Inferior parietal cortex (tissue), 1 donor: ENCODE results near the gene NUDT4.
"Not testable (repeated sequence)": the region's sequence is repeated elsewhere in the genome, so short reads cannot be mapped to it uniquely, and the experiment has no call there.

ENCODE experiments used
- DNase-seq: peaks from one replicate; pipeline ENCODE4 v3.0.0-alpha.2; 2016; ENCODE audit errors: extremely low spot score

NUDT4 gene

GRCh38 chr12:93402333-93403311 lies 24.9 kb downstream of the NUDT4 start:
- no peak for DNase-seq

GRCh38 chr12:93403988-93404803 lies 26.5 kb downstream of the NUDT4 start:
- no peak for DNase-seq

DNA sequence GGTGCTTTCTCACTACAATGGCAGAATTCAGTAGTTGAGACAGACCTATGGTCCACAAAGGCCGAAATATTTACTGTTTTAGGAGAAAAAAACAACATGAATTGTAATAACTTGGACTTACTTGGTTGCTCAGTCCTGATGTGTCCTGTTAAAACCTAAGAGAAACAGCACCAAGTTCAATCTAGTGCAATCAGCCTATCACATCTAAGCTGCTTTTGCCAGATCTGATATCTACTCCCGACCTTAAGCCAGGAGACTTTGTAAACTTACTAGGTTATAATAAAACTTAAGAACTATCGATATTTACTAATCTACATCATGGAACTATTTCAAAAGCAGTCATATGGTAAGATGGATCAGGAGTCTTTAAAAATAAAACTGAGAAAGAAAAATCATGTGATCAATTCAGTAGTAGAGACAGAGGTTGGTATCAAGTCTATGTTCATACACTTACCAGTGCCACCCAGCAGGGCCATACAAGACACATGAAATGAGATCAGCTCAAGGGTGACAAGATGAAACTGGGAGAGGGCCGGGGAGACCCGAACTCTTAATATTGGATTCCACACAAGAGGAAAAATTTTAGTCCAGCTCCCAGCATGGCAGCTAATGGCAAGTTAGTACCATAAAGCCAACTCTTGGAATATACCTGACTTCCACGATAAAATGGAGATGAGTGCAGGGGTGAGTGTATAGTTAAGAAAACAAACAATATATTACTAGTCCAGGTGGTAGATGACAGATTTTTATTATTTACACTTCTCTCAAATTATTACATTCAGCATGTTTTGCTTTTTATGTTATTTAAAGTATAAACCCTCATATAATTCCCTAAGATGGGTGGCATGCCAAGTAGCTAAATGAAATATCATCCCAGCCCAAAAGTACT lies 27.5 kb downstream of the NUDT4 start:
- DNase-seq, result no peak

DNA sequence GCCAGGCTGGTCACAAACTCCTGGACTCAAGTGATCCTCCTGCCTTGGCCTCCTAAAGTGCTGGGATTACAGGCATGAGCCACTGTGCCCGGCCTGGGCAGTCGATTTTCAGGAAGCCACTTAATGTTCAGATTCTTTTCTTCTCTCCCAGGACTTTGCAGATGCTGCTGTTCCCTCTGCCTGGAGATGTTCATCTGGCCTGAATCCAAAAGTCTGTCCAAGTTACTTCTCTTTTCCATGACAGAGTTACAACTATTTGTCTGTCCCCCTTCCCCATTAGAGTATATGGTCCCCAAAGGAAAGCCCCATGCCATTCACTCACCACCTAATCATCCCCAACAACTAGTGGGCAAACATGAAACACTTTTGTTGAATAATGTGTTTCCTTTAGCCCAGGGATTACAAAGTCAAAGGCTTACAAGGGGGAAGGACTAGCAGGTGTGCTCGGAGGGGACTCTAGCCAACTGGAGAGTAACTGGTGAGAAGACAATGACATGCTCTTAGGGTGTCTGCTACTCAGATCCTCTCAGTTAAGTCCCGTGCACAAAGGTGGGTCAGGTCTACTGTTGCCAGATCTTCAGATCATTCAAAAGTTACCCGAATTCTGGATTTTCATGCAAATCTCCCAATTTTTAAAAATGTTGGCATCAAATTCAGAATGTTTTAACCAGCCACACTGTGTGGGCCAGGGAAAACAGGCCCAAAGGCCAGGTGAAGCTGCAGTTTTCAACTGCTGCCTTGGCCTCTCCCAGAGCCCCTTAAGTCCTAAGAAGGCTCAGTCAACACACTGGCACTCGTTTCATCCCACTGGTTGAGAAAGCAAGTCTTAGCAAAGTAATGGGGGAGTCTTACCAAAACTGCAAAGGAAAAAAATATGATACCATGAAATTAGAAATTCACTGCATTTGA lies 29.6 kb downstream of the NUDT4 start:
- DNase-seq, result no peak

GRCh38 chr12:93407963-93408283 lies 30.2 kb downstream of the NUDT4 start:
- no peak for DNase-seq

- DNase-seq, result no peak
These were observed 31.1 kb downstream of the NUDT4 start for GRCh38 chr12:93408813-93409212.

DNA sequence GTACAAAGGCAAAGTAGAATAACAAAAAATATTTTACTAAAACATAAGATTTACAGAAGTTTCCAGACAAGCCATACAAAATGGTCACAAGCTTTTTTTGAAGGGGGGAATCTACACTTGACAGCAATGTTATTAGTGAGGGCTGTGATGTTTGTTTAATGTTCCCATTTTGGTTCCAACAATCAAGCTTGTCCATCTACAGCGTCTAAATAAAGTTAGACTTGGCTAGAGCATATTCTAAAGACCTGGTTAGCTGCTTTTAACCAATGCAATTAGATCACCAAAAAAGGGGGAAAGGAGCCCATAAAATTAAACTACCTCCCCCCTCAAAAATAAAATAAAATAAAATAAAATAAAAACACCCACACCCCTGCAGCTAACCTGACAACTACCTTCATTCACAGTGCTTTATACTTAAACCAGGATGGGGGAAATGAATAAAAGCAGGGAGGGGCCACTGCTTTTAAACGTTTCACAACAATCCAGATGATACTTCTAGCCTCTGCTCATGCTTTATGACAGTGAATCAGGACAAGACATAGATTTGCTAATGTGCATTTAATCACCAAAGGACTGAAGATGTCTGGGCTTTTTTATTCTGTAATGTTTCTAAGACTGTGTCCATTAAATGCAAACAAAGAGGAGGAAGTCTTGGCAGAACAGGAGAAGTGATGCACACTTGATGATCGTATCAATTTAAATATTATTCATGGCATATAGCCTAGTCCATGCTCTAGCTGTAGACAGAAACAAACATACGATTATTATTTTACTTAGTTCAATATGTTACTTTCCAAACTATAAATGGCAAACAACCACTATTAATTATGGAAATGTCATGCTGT lies 31.8 kb downstream of the NUDT4 start:
- DNase-seq, result not testable (repeated sequence)

DNA sequence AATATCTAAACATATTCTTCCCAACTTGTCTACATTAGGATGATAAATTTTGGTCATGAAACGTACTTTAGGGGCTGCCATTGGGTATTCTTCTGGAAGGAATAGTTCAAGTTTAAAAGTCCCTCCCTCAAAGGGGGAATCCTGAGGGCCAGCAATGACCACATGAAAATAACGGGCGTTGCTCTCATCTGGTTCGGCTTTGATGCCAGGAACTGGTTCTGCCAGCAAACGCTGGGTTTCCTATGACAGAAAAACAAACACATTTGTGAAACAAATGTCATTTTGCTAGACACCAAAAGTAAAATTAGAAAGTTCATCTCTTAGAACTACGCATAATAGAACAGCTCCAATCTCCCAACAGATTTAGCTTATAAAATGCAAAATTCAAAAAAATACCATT lies 33.3 kb downstream of the NUDT4 start:
- DNase-seq, result not testable (repeated sequence)

DNA sequence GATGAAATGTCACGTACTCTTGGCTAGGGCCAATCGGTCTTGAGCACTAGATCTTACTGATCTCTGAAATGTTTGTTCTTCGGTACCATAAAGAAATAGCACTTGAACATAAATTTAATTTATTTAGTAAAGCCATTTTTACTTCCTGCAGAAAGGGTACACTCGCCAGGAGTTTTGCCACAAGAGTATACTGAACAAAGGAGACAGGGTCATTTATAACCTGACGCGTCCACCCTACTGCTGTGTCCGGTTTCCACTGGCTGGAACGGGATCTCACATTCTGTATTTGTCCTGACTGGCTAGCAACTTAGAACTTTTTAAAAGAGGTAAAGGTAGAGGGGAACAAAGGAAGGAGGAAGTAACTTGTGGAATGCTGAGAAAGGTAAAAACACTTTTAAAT lies 34.7 kb downstream of the NUDT4 start:
- not testable (repeated sequence) for DNase-seq

GRCh38 chr12:93413064-93413463 lies 35.3 kb downstream of the NUDT4 start:
- no peak for DNase-seq

DNA sequence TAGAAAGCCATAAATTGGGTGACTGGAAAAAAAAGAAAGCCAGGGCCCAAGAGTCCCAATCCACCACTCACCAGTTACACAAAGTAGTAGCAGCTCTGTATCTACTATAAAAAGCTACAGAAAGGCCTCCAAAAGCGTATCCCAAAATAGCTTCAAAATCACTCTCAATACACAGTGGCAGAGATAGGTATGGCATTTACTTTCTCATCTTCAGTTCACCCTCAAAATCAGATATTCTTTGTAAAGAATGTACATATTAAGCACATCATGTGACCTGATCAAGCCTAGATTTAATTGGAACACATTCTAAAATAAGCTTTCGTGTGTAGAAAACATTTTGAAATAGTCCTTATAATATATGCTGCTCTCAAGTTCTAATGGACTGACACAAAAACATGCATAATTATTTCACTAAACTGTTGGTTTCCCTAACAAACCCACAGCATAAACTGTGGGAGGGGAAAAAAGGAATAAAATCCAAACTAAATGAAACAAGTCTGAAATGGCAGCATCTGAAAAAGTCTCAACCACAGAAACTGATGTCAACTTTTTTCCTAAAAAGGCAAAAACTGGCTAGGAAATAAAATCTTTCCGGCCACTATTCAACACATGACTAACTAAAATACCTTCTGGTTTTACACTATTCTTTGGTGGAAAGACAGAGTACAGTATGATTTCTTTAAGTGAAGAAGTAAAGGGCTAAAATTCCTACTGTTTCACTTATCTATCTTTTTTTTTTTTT lies 38.2 kb downstream of the NUDT4 start:
- no peak for DNase-seq

DNA sequence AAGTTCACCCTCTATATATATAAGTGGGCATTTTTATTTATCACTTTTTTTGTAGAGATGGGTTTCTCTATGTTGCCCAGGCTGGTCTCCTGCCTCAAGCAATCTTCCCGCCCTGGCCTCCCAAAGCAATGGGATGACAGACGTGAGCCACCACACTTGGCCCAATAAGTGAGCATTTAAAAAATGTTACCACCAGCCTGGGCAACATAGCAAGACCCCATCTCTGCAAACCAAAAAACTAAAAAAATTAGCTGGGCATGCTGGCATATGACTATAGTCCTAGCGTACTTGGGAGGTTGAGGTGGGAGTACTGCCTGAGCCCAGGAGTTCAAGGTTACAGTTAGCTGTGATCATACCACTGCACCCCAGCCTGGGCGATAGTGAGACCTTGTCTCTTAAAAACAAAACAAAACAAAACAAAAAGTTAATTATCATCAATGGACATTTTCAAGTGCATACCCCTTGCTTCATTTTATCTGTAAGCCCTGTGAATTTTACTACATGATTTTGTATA lies 40.3 kb downstream of the NUDT4 start:
- DNase-seq, result no peak

- peak; percentile 70 for DNase-seq
These were observed 41.8 kb downstream of the NUDT4 start for GRCh38 chr12:93419388-93420034.

DNA sequence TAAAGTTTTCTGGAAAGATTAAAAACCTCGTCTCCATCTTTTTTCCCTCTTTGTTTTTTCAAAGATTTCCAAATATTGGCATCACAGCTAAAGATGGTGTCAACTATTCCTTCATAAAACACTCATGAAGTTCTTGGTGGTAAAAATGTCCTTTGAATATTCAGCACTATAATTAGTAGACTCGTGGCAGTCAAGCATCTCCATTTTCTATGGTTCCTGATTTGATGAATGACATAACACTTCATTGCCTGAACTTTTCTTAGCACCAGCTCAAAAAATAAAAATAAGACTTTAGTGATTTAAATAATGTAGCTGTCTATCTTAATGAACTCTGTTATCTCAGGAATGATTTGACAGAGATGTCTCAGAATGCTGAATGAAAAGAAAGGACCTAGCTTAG lies 44.3 kb downstream of the NUDT4 start:
- no peak for DNase-seq

- DNase-seq, result no peak
These were observed 48.1 kb downstream of the NUDT4 start for GRCh38 chr12:93425736-93426411.

- DNase-seq, result no peak
These were observed 48.7 kb downstream of the NUDT4 start for GRCh38 chr12:93426412-93426805.

DNA sequence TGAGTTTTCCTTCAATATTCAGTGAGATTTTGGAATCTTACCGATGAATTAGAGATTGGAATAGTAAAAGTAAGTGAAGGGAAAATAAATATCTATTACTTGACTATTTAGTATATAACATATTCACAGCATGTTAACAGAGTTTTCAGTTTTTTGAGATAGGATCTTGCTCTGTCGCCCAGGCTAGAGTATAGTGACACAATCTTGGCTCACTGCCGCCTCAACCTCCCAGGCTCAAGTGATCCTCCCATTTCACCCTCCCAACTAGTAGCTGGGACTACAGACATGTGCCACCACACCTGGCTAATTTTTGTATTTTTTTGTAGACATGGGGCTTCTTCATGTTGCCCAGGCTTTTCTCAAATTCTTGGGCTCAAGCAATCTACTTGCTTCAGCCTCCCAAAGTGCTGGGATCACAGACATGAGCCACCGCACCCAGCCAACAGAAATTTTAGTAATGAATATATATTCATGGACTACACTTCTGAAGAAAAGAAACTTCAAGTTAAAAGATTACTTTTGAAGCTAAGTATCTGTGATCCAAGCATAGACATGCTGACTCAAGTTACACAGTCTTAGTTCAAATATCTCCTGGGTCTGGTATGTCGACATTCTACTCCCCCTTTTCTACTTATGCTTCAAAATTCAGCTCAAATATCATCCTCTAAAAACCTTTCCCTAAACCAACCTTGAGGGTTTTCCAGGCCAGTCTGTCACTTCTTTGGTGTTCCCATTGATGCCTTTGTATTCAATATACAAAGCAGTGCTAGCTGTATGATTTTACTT lies 50.2 kb downstream of the NUDT4 start:
- DNase-seq, result no peak
